Stimulated activated CD8-positive, alpha-beta memory T cell treated with anti-CD3 and anti-CD28 coated beads, Interleukin-12 subunit alpha, Interleukin-12 subunit beta, amount 100 ng/mL, for 4 hours (primary cell): ENCODE data around the gene NEK10.
"Not testable (repeated sequence)": the region's sequence is repeated elsewhere in the genome, so short reads cannot be mapped to it uniquely, and the experiment has no call there.

Source experiments
- DNase-seq: peaks from one replicate; pipeline ENCODE4 v3.0.0-alpha.2; 2020; ENCODE audit warnings: low read depth

Gene NEK10

DNA sequence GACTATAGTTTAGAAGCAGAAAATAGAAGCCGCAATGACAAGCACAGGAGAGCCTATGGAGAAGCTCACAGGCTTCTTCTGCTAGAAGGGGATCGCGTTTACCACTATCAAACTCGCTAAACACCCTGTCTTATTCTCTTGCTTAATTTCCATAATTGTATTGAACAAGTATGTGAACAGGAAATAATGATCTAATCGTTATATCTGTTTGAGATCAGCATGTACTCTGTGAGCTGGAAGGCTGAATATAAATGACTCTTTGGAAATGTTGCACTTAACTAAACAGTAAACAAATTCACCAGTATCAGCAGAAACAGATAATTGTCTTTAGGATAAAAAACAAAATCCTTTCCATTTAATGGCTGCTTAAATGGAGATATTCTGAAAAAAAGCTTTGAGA is 15.0 kb downstream of the NEK10 start:
- DNase-seq = no peak

DNA sequence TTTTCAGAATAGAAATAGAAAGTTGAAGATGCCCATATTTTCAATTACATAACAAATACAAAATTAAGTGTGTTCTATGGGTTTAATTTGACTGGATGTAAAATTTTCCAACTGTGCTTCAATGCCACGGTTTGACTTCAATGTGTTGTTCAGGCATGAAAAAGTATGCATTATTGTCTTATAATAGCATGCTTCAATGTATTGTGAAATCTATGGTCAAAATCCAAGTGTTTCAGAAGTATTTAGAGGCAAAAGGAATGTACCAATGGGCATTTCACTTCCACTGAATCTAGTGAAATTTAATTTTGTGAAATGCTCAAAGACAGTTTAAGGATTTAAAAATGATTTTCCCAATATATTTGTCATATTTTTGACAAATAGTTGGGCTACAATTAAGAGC is 16.0 kb downstream of the NEK10 start:
- DNase-seq = no peak

DNA sequence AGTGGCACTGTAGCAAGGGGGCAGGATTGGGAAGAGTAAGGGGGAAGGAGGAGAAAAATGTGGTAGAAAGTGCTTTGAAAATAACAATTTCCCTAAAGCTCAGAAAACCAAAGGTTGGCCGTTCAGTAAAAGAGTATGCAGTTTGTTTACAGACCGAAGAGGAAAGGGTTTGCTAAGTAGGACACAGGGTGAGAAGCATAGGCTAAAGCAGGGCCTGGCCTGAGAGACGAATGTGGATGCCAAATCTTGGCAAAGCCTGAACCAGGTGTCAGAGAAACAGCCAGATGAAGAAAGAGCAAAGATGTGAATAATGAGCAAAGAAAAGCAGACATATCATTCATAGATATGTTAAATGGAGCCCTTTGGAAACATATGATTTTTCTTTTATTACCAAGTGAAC is 17.1 kb downstream of the NEK10 start:
- DNase-seq = no peak

- DNase-seq = no peak
These were observed 19.4 kb downstream of the NEK10 start for GRCh38 chr3:27349832-27350231.

GRCh38 chr3:27345959-27346865 is 23.0 kb downstream of the NEK10 start:
- DNase-seq = no peak

DNA sequence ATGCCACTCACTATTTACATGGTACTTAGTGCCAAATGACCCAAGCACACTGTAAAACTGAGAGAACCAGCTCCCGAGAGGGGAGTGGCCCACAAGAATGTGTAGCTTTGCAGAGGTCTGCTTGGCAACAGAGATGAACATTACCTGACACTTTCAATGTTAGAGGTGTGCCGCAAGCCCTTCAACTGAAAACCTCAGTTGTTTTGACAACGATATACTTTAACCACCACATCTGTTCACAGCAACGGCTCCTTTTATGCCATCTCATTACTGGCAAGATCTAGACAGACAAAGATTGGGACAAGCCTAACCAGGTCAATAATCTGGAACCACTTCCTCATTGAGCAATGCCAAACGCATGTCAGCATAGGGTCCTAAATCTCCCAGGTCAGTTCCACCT is 23.7 kb downstream of the NEK10 start:
- no peak for DNase-seq

GRCh38 chr3:27345045-27345444 is 24.1 kb downstream of the NEK10 start:
- no peak for DNase-seq

- no peak for DNase-seq
These were observed 25.0 kb downstream of the NEK10 start for GRCh38 chr3:27344192-27344591.

- DNase-seq = no peak
These were observed 26.9 kb downstream of the NEK10 start for GRCh38 chr3:27342267-27342666.

DNA sequence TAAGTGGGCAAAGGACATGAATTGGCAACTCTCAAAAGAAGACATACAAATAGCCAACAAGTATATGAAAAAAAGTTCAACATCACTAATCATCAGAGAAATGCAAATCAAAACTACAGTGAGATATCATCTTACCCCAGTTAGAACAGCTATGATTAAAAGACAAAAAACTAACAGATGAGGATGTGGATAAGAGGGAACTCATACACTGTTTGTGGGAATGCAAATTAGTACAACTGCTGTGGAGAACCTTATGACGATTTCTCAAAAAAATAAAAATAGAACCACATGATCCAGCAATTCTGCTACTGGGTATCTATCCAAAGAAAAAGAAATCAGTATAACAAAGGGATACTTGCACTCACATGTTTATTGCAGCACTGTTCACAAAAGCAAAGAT is 28.6 kb downstream of the NEK10 start:
- DNase-seq = no peak

GRCh38 chr3:27335571-27335970 is 33.6 kb downstream of the NEK10 start:
- no peak for DNase-seq

- no peak for DNase-seq
These were observed 35.3 kb downstream of the NEK10 start for GRCh38 chr3:27333843-27334242.

DNA sequence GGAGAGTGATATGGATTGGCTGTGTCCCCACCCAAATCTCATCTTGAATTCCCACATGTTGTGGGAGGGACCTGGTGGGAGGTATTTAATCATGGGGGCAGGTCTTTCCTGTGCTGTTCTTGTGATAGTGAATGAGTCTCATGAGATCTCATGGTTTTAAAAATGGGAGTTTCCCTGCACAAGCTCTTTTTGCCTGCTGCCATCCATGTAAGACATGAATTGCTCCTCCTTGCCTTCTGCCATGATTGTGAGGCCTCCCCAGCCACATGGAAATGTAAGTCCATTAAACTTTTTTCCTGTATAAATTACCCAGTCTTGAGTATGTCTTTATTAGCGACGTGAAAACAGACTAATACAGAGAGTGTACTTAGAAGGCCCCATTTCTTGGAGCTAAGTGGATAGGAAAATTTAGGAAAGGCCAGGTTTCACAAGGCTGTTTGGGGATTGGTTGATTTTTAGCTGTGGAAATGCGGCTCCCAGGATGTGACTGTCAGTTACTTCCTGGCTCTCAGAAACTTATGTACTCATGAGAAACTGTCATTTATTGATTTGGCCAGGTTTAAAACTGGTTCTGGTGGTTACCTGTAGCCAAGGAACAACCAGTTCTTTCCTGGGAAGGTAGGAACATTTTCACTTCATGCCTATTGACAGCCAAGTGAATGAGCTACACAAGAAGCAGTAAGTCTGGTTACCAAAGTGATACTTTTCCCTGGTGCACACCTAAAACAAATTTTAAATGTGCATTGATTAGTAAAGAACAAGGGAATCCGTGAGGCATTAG is 40.0 kb downstream of the NEK10 start:
- not testable (repeated sequence) for DNase-seq

DNA sequence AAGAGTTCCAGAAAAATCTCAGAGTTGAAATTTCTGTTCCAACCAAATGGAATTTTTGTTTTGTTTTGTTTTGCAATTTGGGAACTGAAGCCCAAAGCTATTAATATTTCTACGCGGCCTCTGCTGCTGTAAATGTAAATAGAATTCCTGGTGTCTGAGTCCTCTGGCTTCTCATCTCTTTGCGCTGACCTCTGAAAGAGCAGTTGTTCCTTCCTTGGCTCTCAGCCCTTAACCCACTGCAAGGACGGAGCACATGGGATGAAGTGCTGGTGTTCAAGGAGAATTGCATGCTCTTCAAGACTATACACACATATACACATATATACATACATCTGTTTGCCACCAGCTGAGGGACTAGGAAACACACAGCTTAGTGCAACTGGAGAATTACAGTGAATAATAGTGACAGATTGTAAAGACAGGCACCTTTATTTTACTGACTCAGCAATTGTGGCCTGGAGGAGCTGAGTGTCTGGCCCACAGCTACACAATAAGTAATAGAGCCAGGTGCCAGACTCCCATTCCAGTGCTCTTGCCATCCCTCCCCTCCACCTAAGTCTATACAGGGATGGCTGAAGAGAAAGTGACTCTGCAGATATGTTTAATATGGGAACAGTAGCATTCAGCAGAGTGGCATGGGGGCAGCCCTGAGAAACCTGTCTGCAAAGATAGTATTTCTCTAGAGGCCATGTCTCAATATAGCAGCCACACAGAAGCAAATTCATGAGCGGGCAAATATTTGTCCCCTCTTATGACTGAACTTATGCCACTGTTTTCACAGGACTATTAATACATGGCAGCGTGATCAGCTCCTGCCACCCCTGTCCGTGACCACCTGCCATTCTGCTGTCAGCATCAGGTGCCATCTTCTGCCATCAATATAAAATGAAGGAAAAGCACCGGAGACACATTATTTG is 42.3 kb downstream of the NEK10 start:
- no peak for DNase-seq

DNA sequence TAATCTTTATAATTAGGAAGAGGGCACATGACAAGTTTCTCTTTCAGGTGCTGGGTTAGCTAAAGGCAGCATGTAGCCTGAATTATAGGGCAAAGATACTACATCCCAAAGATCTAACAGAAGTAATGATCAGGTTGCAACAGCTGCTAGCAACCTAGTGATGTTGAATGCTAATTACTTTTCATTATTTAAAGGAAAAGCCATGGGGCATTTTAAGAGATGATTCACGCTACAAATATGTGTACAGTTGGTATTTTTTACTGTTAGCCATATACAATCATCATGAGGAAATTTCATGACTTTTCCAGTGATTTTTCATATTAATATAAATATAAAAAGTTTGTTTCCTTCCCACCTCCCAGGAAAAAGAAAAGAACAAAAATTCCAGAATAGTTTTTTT is 43.0 kb downstream of the NEK10 start:
- DNase-seq = no peak

- no peak for DNase-seq
These were observed 43.8 kb downstream of the NEK10 start for GRCh38 chr3:27325419-27325818.

DNA sequence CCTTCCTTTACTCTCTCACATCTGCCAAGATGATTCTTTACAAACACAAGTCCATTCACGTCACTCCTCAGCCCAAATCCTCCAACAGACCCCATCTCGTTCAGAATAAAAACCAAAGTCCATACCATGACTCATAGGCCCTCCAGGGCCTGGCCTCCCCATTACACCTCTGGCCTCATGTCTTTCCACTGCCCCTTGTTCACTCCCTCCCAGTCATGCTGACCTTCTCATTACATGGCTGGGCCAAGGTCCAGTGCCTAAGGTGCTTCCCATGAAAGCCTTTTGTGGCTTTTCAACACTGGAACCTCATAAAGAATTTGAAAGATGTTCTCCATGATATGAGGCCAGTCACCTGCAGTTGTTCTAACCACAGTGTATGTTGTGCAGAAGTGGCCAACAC is 44.5 kb downstream of the NEK10 start:
- DNase-seq = no peak

GRCh38 chr3:27323087-27323570 is 46.1 kb downstream of the NEK10 start:
- DNase-seq = no peak

GRCh38 chr3:27322634-27323033 is 46.5 kb downstream of the NEK10 start:
- no peak for DNase-seq

- DNase-seq = no peak
These were observed 49.2 kb downstream of the NEK10 start for GRCh38 chr3:27319847-27320526.

DNA sequence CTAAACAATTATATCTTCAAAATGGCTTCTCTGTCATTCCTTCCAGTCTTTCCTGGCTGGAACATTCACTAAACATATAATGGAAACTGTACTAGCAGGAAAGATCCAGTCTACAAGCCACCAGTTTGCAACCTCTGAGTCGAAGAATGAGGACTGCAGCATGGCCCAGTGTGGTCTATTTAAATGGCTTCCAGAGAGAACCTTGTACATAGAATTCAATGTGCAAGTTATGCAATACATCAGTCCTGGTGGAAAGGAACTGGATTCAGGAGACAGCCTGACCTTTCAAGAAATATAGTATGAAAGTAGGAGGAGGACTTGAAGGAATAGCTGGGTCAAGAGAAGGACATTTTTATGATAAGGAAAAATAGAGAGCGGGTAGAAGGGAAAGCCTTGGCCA is 49.9 kb downstream of the NEK10 start:
- DNase-seq = no peak

GRCh38 chr3:27317096-27317495 is 52.1 kb downstream of the NEK10 start:
- DNase-seq = no peak
